Measurements from ENCODE around the gene ITPK1.

Gene ITPK1

DNA sequence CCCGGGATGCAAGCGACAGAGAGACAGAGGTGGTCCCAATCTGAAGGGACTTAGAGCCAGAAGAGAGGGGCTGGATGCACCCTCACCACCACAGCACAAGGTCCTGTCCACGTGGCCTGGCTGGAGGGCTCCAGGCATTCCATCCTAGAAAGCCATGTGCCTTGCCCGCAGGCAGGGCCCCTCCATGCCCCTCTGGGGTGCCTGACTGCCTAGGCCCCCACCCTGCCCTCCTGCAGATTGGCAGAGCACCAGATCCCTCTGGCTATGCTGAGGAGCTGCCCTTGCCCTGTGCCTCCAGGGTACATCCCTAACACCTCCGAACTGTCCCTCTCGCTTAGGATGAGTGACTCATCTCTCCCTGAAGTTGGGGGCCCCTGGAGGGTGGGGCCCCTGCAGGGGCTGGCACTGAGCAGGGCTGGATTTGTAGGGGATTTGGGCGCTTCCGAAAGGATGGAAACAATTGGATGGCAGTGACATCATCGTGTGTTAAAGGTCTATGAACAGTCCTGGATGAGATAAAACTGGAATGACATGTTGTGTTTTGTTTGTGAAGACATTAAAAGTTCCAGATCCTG lies 141.8 kb downstream of the ITPK1 start:
- TF ChIP-seq, protein P1, sequence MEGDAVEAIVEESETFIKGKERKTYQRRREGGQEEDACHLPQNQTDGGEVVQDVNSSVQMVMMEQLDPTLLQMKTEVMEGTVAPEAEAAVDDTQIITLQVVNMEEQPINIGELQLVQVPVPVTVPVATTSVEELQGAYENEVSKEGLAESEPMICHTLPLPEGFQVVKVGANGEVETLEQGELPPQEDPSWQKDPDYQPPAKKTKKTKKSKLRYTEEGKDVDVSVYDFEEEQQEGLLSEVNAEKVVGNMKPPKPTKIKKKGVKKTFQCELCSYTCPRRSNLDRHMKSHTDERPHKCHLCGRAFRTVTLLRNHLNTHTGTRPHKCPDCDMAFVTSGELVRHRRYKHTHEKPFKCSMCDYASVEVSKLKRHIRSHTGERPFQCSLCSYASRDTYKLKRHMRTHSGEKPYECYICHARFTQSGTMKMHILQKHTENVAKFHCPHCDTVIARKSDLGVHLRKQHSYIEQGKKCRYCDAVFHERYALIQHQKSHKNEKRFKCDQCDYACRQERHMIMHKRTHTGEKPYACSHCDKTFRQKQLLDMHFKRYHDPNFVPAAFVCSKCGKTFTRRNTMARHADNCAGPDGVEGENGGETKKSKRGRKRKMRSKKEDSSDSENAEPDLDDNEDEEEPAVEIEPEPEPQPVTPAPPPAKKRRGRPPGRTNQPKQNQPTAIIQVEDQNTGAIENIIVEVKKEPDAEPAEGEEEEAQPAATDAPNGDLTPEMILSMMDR (IDR thresholded peaks at IDR 0.05; ENCODE audit: low read depth, low read length) = no peak
- DNase-seq (ENCODE audit: low read depth in 2 of 2) = peak in 1 of 2 donors; percentile 36
- no peak overlapping the region for H3K4me3 ChIP-seq (replicated peaks in 1 of 2; ENCODE audit: low read depth in 2 of 2, low read length in 2 of 2)

DNA sequence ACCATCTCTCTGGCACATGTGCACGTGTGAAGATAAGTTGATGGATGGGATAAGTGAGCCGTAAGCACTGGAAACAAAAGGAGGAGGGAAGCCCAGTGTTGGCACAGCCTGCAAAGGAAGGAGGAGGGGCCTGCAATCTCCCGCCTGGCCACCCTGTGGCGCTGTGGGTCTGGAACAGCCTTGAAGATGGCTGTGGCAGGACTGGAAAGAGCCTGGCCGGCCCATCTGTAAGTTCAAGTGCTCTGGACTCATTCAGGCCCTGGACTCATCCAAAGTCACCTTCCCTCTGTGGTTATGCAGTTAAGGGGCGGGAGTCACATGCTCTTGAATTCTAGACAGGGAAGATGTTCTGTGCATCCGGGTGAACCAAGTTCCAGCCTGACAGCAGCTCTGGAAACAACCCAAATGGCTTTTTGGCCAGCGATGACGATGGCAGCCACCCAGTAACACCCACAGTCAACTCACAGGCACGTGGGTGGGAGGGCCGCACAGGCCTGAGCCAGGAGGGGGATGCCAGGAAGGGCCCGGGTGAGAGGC lies 142.4 kb downstream of the ITPK1 start:
- no peak overlapping the region for H3K4me3 ChIP-seq (replicated peaks in 1 of 2; ENCODE audit: low read depth in 2 of 2, low read length in 2 of 2)
- TF ChIP-seq, protein P1 (IDR thresholded peaks at IDR 0.05; ENCODE audit: low read depth, low read length) = peak; percentile 87
- DNase-seq (ENCODE audit: low read depth in 2 of 2) = peak; percentile 69 to 95

DNA sequence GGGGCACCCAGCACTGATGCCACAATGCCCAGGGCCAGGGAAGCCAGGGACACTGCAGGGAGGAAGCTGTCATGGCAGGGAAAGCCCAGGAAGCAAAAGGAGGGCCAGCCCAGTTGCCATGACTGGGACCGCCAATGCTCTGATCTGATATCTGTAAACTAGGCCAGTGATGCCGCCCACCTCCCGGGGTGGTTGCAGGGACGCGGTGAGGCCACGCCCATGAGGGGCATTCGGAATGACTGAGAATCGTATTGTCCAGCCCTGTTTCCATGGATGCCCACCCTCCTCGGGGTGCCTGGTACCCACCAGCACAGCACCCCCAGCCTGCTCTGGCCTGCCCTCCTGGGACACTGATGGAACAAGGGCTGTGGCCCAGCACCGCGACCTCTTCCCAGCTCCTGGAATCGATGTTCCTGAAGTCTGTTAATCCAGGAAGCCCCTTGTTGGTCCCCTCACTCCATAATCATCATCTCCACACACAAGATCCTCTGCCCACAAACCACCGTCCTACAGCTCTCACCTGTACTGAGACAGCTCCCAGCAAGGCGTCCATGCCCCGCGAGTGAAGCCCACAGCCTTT lies 144.0 kb downstream of the ITPK1 start:
- DNase-seq (ENCODE audit: low read depth in 2 of 2) = no peak
- H3K4me3 ChIP-seq (replicated peaks in 1 of 2; ENCODE audit: low read depth in 2 of 2, low read length in 2 of 2) = no peak overlapping the region
- TF ChIP-seq, protein P1 (IDR thresholded peaks at IDR 0.05; ENCODE audit: low read depth, low read length) = no peak

DNA sequence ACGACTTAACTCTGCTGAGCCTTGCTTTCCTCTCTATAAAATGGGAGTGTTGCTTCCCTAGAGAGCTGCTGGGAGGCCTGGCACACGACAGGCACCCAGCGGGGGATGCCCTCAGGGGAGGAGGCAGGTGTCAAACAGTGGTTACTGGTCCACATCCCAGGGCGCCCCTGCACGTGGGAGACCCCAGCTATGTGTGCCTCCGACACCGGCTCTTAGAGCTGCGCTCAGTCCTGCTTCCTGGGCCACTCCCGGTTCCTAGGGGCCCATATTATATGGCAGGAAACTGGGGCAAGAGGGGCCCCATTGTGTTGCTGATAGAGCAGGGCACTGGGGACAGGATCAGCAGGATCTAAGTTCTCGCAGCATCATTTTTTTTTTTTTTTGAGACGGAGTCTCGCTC lies 145.5 kb downstream of the ITPK1 start:
- no peak overlapping the region for H3K4me3 ChIP-seq (replicated peaks in 1 of 2; ENCODE audit: low read depth in 2 of 2, low read length in 2 of 2)
- no peak for DNase-seq (ENCODE audit: low read depth in 2 of 2)
- TF ChIP-seq, protein P1 (IDR thresholded peaks at IDR 0.05; ENCODE audit: low read depth, low read length) = no peak

DNA sequence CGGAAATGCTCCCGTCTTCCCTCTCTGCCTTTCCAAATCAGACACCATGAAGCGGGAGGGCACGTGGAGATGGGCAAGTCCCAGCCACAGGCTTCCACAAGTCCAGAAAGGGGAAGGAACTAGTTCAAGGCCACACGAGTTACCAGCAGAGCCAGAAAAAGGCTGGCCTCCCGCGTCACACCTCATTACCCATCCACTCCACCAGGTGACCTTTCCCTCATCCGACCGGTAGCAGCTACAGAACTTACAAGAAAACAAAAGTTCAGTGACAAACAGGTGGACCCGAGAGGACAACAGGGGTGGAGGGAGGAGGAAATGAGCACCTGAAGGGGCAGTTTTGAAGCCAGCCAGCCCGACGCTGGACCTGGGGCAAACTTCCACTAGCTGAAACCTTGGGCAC lies 145.9 kb downstream of the ITPK1 start:
- no peak for DNase-seq (ENCODE audit: low read depth in 2 of 2)
- no peak overlapping the region for H3K4me3 ChIP-seq (replicated peaks in 1 of 2; ENCODE audit: low read depth in 2 of 2, low read length in 2 of 2)
- TF ChIP-seq, protein P1 (IDR thresholded peaks at IDR 0.05; ENCODE audit: low read depth, low read length) = no peak

DNA sequence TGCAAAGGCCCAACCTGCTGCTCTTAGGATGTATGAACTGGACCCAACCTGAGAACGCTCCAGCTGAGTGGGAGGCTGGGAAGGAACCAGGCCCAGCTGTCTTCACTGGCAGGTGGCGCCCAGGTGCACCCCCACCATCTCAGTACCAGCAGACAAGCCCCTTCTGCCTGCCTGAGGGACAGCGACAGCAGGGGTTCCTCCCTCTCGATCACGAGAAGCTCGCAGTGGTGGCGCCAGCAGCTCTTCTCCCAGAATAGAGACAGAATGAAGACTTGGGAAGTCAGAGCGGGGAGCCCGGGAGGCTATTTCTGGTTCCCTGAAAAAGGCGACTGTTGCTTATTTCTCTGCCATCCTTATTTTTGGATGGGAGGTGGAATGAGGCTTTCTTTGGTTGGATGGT lies 146.3 kb downstream of the ITPK1 start:
- TF ChIP-seq, protein P1 (IDR thresholded peaks at IDR 0.05; ENCODE audit: low read depth, low read length) = no peak
- no peak overlapping the region for H3K4me3 ChIP-seq (replicated peaks in 1 of 2; ENCODE audit: low read depth in 2 of 2, low read length in 2 of 2)
- DNase-seq (ENCODE audit: low read depth in 2 of 2) = no peak

Data from cardiac fibroblast (primary cell).